Kidney (tissue), 14 donors: ENCODE measurements around the gene PAX7. TPM values are rescaled to one million over a fixed set of nuclear protein-coding genes. Genes with fewer than 3 reads are reported as not detected.

Experiments used
- DNase-seq, 5 donors: peaks; one replicate each; pipeline ENCODE4 v3.0.0-alpha.2; 2013 to 2020
- FAIRE-seq: peaks from 2 replicates; lab custom pipeline; 2012; peaks lifted over from hg19 to GRCh38; lab: Jason Lieb, UNC
- H3K27ac ChIP-seq, 2 donors: one replicate each; pipeline ENCODE4 v1.7.0; 2013; ENCODE audit warnings: low read depth in 2 of 2, low read length in 2 of 2, inconsistent platforms in 1 of 2
- H3K27me3 ChIP-seq: one replicate; pipeline ENCODE4 v1.7.1; 2013; ENCODE audit warnings: low read length, inconsistent platforms; ENCODE audit not compliant: control insufficient read depth, insufficient read depth
- H3K36me3 ChIP-seq, 3 donors: one replicate each; pipeline versions ENCODE4 v1.7.0 to v1.7.1; 2013; ENCODE audit warnings: low read length in 3 of 3, control low read depth in 1 of 3, inconsistent platforms in 1 of 3; ENCODE audit not compliant: insufficient read depth in 3 of 3, control insufficient read depth in 2 of 3
- H3K4me1 ChIP-seq, 3 donors: one replicate each; pipeline versions ENCODE4 v1.7.0 to v1.7.1; 2013; ENCODE audit warnings: low read length in 3 of 3, inconsistent platforms in 1 of 3, low read depth in 1 of 3; ENCODE audit not compliant: control insufficient read depth in 2 of 3, insufficient read depth in 2 of 3
- H3K4me3 ChIP-seq, 3 donors: one replicate each; pipeline versions ENCODE4 v1.7.0 to v1.8.1; 2013; ENCODE audit warnings: low read length in 3 of 3, control low read depth in 1 of 3, inconsistent platforms in 1 of 3
- H3K9ac ChIP-seq, 3 donors: one replicate each; pipeline versions ENCODE4 v1.7.0 to v1.7.1; 2013; ENCODE audit warnings: low read length in 3 of 3, control low read depth in 1 of 3, inconsistent platforms in 1 of 3
- H3K9me3 ChIP-seq, 3 donors: one replicate each; pipeline versions ENCODE4 v1.7.0 to v1.7.1; 2013; ENCODE audit warnings: low read length in 3 of 3, control low read depth in 1 of 3, inconsistent platforms in 1 of 3; ENCODE audit not compliant: control insufficient read depth in 2 of 3, insufficient read depth in 1 of 3
- intact Hi-C: fragments of 100-400 bp; cut with DNase I; formaldehyde crosslinking; loops from one replicate; pipeline ENCODE4 v1.11.1; 2022
- polyA plus RNA-seq: library from polyadenylated mRNA; stranded (reverse); fragments of 350-450 nt; fragmentation: Illumina TruSeq; extraction: RNeasy Lipid Tissue Mini Kit (QIAGEN cat#74804); gene quantifications from one replicate; pipeline ENCODE4 v1.2.3, GENCODE V29; 2014; ENCODE audit warnings: low read depth, low replicate concordance; ENCODE audit not compliant: insufficient read depth
- total RNA-seq: library from RNA; stranded (reverse); fragmentation: NEBNext Ultra II Directional; extraction: Animal tissue kit (Norgen Biotek cat#: 25700); gene quantifications from one replicate; pipeline ENCODE4 v1.2.1, GENCODE V29; 2021
- TF ChIP-seq, protein P1 (sequence below): IDR thresholded peaks from 3 replicates; pipeline ENCODE4 v1.5.1; 2012; ENCODE audit warnings: mild to moderate bottlenecking, moderate library complexity, borderline replicate concordance; ENCODE audit not compliant: insufficient read depth; ENCODE audit errors: extremely low read depth
- donor health status: control.
- donor health status: control.
- donor health status: control.
- donor health status: control.
- donor health status: control.
- donor health status: DM: yes; HTN: yes; CAD: no.
- donor health status: Normal renal cell carcinoma (clear cell type).

PAX7 gene
- total and polyA plus RNA-seq, 2 donors from 2014 or later, result not detected

DNA sequence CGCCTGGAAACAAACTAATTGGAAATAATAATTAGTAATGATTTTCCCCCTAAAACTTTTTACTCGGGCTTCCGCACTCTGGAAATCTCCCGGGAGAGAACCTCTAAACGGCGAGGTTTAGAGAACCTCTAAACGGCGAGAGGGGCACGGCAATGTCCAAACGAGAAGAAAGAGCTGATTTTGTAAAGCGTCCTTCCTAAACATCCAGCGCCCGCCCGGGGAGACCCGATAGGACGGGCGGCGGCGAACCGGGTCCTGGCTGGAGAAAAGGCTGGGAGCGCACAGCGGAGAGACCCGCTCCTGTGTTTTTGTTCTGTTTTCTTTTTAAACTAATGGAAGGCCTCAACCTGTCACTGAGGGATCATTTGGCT lies 1.6 kb downstream of the PAX7 start:
- DNase-seq (peak in 1 of 5 donors; percentile 39), FAIRE-seq (no peak)
- no peaks in the 10 kb centered on the region for H3K9me3 ChIP-seq
- TF ChIP-seq, protein P1, sequence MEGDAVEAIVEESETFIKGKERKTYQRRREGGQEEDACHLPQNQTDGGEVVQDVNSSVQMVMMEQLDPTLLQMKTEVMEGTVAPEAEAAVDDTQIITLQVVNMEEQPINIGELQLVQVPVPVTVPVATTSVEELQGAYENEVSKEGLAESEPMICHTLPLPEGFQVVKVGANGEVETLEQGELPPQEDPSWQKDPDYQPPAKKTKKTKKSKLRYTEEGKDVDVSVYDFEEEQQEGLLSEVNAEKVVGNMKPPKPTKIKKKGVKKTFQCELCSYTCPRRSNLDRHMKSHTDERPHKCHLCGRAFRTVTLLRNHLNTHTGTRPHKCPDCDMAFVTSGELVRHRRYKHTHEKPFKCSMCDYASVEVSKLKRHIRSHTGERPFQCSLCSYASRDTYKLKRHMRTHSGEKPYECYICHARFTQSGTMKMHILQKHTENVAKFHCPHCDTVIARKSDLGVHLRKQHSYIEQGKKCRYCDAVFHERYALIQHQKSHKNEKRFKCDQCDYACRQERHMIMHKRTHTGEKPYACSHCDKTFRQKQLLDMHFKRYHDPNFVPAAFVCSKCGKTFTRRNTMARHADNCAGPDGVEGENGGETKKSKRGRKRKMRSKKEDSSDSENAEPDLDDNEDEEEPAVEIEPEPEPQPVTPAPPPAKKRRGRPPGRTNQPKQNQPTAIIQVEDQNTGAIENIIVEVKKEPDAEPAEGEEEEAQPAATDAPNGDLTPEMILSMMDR, result no peak
- no peaks in the 10 kb centered on the region for H3K36me3 ChIP-seq
- H3K27ac ChIP-seq, result no peak overlapping the region
- no peaks in the 10 kb centered on the region for H3K4me1 ChIP-seq
- intact Hi-C loops, result no loop called here
- H3K27me3 ChIP-seq, result peaks cover 71% of the 10 kb centered on the region
- H3K4me3 ChIP-seq, result no peak overlapping the region
- H3K9ac ChIP-seq, result no peak overlapping the region

DNA sequence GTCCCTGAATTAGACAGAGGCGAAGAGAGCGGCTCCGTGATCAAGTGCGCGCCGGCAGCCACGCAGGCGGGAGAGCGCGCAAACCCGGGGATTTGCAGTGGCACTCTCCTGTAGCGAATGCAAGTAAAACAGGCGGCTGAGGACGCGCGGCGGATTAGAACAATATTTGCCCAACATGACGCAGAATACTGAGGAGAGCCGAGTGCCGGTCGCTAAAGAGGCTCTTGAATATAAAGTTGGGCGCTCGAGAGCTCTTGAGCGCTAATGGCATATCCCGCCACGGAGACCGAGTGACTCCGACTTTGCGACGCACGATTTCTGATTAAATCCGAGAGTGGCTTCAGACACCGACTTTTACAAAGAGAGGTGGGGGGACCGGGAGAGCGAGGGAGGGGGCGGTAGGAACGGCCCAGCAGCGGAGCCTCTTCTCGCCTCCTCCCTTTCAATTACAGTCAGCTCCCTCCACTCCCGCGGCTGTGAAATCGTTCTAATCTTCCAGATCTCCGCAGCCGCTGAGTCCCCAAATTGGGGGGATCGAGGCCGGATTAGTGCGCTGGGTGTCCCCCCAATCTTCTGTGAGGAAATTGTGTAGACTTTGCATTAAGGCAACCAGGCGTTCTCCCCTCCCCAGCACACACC lies 2.3 kb downstream of the PAX7 start:
- intact Hi-C loops, result no loop called here
- DNase-seq, result peak in 2 of 5 donors; percentile 54 to 57
- TF ChIP-seq, protein P1, result no peak
- Histone ChIP-seq H3K9me3 (no peaks in the 10 kb centered on the region), H3K4me3 (no peak overlapping the region), H3K27me3 (peaks cover 72% of the 10 kb centered on the region), H3K27ac (no peak overlapping the region), H3K9ac (no peak overlapping the region), H3K4me1 (no peaks in the 10 kb centered on the region), H3K36me3 (no peaks in the 10 kb centered on the region)
- no peak for FAIRE-seq

DNA sequence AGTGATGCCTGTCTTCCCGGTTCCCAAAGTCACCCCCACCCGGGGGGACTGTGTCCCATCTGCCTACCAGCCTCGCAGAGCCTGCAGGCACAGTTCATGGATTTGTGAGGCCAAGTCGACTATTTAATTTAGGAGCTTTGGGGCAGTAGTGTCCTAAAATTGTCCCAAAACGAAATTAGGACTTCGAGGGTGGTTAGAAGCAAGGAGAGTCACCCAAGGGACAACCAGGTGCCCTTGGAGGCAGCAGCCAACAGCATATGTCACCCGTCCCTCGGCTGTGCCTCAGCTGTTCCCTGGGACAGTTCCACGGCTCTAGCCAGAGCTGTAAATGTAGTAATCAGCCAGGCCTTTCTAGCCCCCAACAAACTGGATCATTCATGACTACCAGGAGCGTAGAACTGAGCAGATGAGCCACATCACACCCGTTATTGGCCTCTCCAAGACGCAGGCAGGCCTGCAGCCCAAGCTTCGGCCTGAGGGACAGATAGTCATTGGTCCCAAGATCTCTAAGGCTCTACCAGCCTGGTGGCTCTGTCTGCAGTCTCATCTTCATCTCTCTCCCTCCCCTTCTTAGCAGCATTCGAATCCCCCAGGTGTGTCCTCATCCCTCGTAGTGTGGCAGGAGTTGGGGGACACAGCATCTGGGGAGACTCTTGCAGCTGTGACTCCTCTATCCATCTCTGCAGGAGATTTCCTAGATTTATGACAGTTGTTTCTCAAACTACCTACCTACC lies 2.9 kb downstream of the PAX7 start:
- H3K4me3 ChIP-seq, result no peak overlapping the region
- TF ChIP-seq, protein P1, result no peak
- no peak overlapping the region for H3K9ac ChIP-seq
- no peak for FAIRE-seq
- H3K36me3 ChIP-seq, result no peaks in the 10 kb centered on the region
- no peak for DNase-seq
- intact Hi-C loops, result no loop called here
- H3K27ac ChIP-seq, result no peak overlapping the region
- H3K4me1 ChIP-seq, result no peaks in the 10 kb centered on the region
- H3K27me3 ChIP-seq, result peaks cover 75% of the 10 kb centered on the region
- H3K9me3 ChIP-seq, result no peaks in the 10 kb centered on the region
